T47D (cell line): ENCODE results near the gene COMMD3.

Experiments used
- DNase-seq, 2 experiments: peaks; one replicate each; pipeline versions ENCODE4 v3.0.0 to v3.0.0-alpha.2; 2011 to 2012; ENCODE audit warnings: low read depth in 1 of 2, low spot score in 1 of 2
- JUND ChIP-seq: IDR thresholded peaks from 2 replicates; pipeline ENCODE4 v1.6.1; 2012; ENCODE audit warnings: low read depth
- in situ Hi-C: cut with HindIII; loops from 2 replicates; pipeline ENCODE4 v1.10.0; 2016; ENCODE audit warnings: low sequenced_read_pairs, low pct_unique_long_range_greater_than_20kb

COMMD3 gene

GRCh38 chr10:22322641-22323160 is 6.5 kb downstream of the COMMD3 start:
- DNase-seq: no peak
- in situ Hi-C loops: no loop called here
- TF ChIP-seq JUND: no peak

- TF ChIP-seq JUND: no peak
- in situ Hi-C loops: no loop called here
- no peak for DNase-seq
Measured at GRCh38 chr10:22323538-22324305, 7.5 kb downstream of the COMMD3 start.

- in situ Hi-C loops: no loop called here
- TF ChIP-seq JUND: no peak
- DNase-seq: no peak
Measured at GRCh38 chr10:22324413-22324812, 8.2 kb downstream of the COMMD3 start.

GRCh38 chr10:22324893-22325271 is 8.7 kb downstream of the COMMD3 start:
- in situ Hi-C loops: no loop called here
- no peak for TF ChIP-seq JUND
- DNase-seq: no peak

- no peak for TF ChIP-seq JUND
- peak; percentile 64 to 89 for DNase-seq
- in situ Hi-C loops: no loop called here
Measured at GRCh38 chr10:22325272-22326144, 9.3 kb downstream of the COMMD3 start.

GRCh38 chr10:22326145-22326702 is 10.0 kb downstream of the COMMD3 start:
- in situ Hi-C loops: no loop called here
- TF ChIP-seq JUND: no peak
- DNase-seq: no peak

GRCh38 chr10:22329150-22329549 is 13.0 kb downstream of the COMMD3 start:
- DNase-seq: no peak
- no peak for TF ChIP-seq JUND
- in situ Hi-C loops: no loop called here

GRCh38 chr10:22332116-22332692 is 16.0 kb downstream of the COMMD3 start:
- TF ChIP-seq JUND: no peak
- in situ Hi-C loops: no loop called here
- DNase-seq: no peak

GRCh38 chr10:22333167-22333974 is 17.2 kb downstream of the COMMD3 start:
- no peak for TF ChIP-seq JUND
- DNase-seq: no peak
- in situ Hi-C loops: no loop called here

- TF ChIP-seq JUND: no peak
- in situ Hi-C loops: no loop called here
- no peak for DNase-seq
Measured at GRCh38 chr10:22333975-22334282, 17.7 kb downstream of the COMMD3 start.

- no peak for DNase-seq
- no peak for TF ChIP-seq JUND
- in situ Hi-C loops: no loop called here
Measured at GRCh38 chr10:22334414-22335172, 18.4 kb downstream of the COMMD3 start.
